ENCODE results near the gene MCF2L.

- TF ChIP-seq POLR2A (conservative IDR thresholded peaks at IDR 0.05) (no peak), ELK1 (CRISPR knock-in tag; IDR thresholded peaks at IDR 0.05) (no peak), STAT5B (CRISPR knock-in tag; IDR thresholded peaks at IDR 0.05) (no peak), ZBTB8A (IDR thresholded peaks at IDR 0.05; ENCODE audit: partially characterized antibody) (no peak), E2F6 (IDR thresholded peaks at IDR 0.05; ENCODE audit: borderline replicate concordance in 1 of 2, extremely low read depth in 1 of 2, insufficient read depth in 1 of 2, insufficient read length in 1 of 2, low read depth in 1 of 2, low read length in 1 of 2, poor library complexity in 1 of 2, severe bottlenecking in 1 of 2) (no peak), ZFX (CRISPR knock-in tag; IDR thresholded peaks at IDR 0.05) (no peak), CHD2 (IDR thresholded peaks at IDR 0.05; ENCODE audit: low read depth, low read length) (no peak), BCLAF1 (IDR thresholded peaks at IDR 0.05; ENCODE audit: borderline replicate concordance in 1 of 2, control insufficient read depth in 1 of 2, low read depth in 2 of 2, low read length in 1 of 2) (no peak), ZNF311 (CRISPR knock-in tag; IDR thresholded peaks at IDR 0.05) (no peak), NR2C2 (CRISPR knock-in tag; IDR thresholded peaks at IDR 0.05) (no peak), NR2C2 (tag; IDR thresholded peaks at IDR 0.05) (no peak), ZNF318 (IDR thresholded peaks at IDR 0.05; ENCODE audit: borderline replicate concordance in 1 of 2, low read depth in 1 of 2) (no peak), ZNF668 (CRISPR knock-in tag; IDR thresholded peaks at IDR 0.05) (no peak), NRF1 (conservative IDR thresholded peaks at IDR 0.05 in 1 of 2, IDR thresholded peaks at IDR 0.05 in 1 of 2) (no peak)
Measured at GRCh38 chr13:113033054-113033850, 64.2 kb downstream of the MCF2L start.

All from K562 (cell line).